ENCODE data around the gene CLDN14. TPM values are rescaled to one million over a fixed set of nuclear protein-coding genes. Genes with fewer than 3 reads are reported as not detected.

Gene CLDN14
- total and polyA plus RNA-seq, 4 donors, result 0.08 to 0.49 (median 0.15) TPM; not detected in 1

- Histone ChIP-seq H3K4me1 (ENCODE audit: control insufficient read depth in 5 of 5, insufficient read depth in 5 of 5, low read length in 5 of 5) (peaks cover 0 to 9% (median 5%) of the 10 kb centered on the region in 5 donors), H3K4me3 (no peak overlapping the region), H3K27me3 (ENCODE audit: control insufficient read depth in 3 of 3, insufficient read depth in 3 of 3, low read length in 2 of 3) (no peaks in the 10 kb centered on the region), H3K36me3 (ENCODE audit: control insufficient read depth in 4 of 4, insufficient read depth in 4 of 4, low read length in 4 of 4) (no peaks in the 10 kb centered on the region), H3K27ac (ENCODE audit: low read depth in 1 of 2, low read length in 1 of 2) (no peak overlapping the region), H3K9me3 (ENCODE audit: control insufficient read depth in 4 of 4, insufficient read depth in 3 of 4, low read length in 3 of 4) (no peaks in the 10 kb centered on the region), H3K9ac (ENCODE audit: insufficient read depth in 1 of 2, low read length in 2 of 2) (no peak overlapping the region)
- DNase-seq (no peak), ATAC-seq (ENCODE audit: insufficient read depth, low FRiP score) (no peak)
- TF ChIP-seq CTCF (IDR thresholded peaks at IDR 0.05; ENCODE audit: control extremely low read depth, extremely low read depth), result no peak
- 84 to 86% methylated on average over 1 of the region's 1 CpG for WGBS, 2 donors
These were observed 33.5 kb upstream of the CLDN14 start for GRCh38 chr21:36513430-36513829.

GRCh38 chr21:36512971-36513370 lies 33.0 kb upstream of the CLDN14 start:
- Histone ChIP-seq H3K9ac (ENCODE audit: insufficient read depth in 1 of 2, low read length in 2 of 2) (no peak overlapping the region), H3K27ac (ENCODE audit: low read depth in 1 of 2, low read length in 1 of 2) (no peak overlapping the region), H3K4me1 (ENCODE audit: control insufficient read depth in 5 of 5, insufficient read depth in 5 of 5, low read length in 5 of 5) (peaks cover 0 to 9% (median 5%) of the 10 kb centered on the region in 5 donors), H3K27me3 (ENCODE audit: control insufficient read depth in 3 of 3, insufficient read depth in 3 of 3, low read length in 2 of 3) (no peaks in the 10 kb centered on the region), H3K4me3 (no peak overlapping the region), H3K9me3 (ENCODE audit: control insufficient read depth in 4 of 4, insufficient read depth in 3 of 4, low read length in 3 of 4) (no peaks in the 10 kb centered on the region), H3K36me3 (ENCODE audit: control insufficient read depth in 4 of 4, insufficient read depth in 4 of 4, low read length in 4 of 4) (no peaks in the 10 kb centered on the region)
- 74 to 79% methylated on average over 5 of the region's 5 CpGs for WGBS, 2 donors
- ATAC-seq (ENCODE audit: insufficient read depth, low FRiP score) (no peak), DNase-seq (no peak)
- TF ChIP-seq CTCF (IDR thresholded peaks at IDR 0.05; ENCODE audit: control extremely low read depth, extremely low read depth), result no peak

- Histone ChIP-seq H3K27ac (ENCODE audit: low read depth in 1 of 2, low read length in 1 of 2) (no peak overlapping the region), H3K4me1 (ENCODE audit: control insufficient read depth in 5 of 5, insufficient read depth in 5 of 5, low read length in 5 of 5) (peaks cover 0 to 9% (median 5%) of the 10 kb centered on the region in 5 donors), H3K4me3 (no peak overlapping the region), H3K9ac (ENCODE audit: insufficient read depth in 1 of 2, low read length in 2 of 2) (no peak overlapping the region), H3K27me3 (ENCODE audit: control insufficient read depth in 3 of 3, insufficient read depth in 3 of 3, low read length in 2 of 3) (no peaks in the 10 kb centered on the region), H3K9me3 (ENCODE audit: control insufficient read depth in 4 of 4, insufficient read depth in 3 of 4, low read length in 3 of 4) (no peaks in the 10 kb centered on the region), H3K36me3 (ENCODE audit: control insufficient read depth in 4 of 4, insufficient read depth in 4 of 4, low read length in 4 of 4) (no peaks in the 10 kb centered on the region)
- DNase-seq, result no peak
- WGBS, 2 donors, result 50 to 59% methylated on average over 5 of the region's 5 CpGs
- TF ChIP-seq CTCF (IDR thresholded peaks at IDR 0.05; ENCODE audit: control extremely low read depth, extremely low read depth), result no peak
- ATAC-seq (ENCODE audit: insufficient read depth, low FRiP score), result no peak
These were observed 31.7 kb upstream of the CLDN14 start for GRCh38 chr21:36511484-36512220.

All from lung (tissue), 12 donors.